AG04449 (cell line): Measurements from ENCODE around the gene ZRANB1.

Experiments used
- CTCF ChIA-PET: fragments of 350-600 bp; formaldehyde crosslinking; extraction: SDS; loops from one replicate; lab custom pipeline; 2021; ENCODE audit warnings: antibody characterized with exemption; lab: Yijun Ruan, JAX
- POLR2A ChIA-PET: fragments of 400-600, 350-600 bp; formaldehyde crosslinking; extraction: SDS; loops from one replicate; lab custom pipeline; 2020; ENCODE audit warnings: antibody characterized with exemption, inconsistent platforms; lab: Yijun Ruan, JAX
- DNase-seq: peaks from one replicate; pipeline ENCODE4 v3.0.0-alpha.2; 2010; ENCODE audit warnings: low read depth, low spot score
- H3K4me3 ChIP-seq: 2 replicates; pipeline ENCODE4 v1.5.1; 2011; ENCODE audit warnings: low read depth, mild to moderate bottlenecking, control low read depth, low read length
- TF ChIP-seq, protein P1 (sequence below): IDR thresholded peaks from one replicate; pipeline ENCODE4 v1.5.1; 2011; ENCODE audit warnings: mild to moderate bottlenecking, moderate library complexity, low read length, control low read depth, inconsistent platforms; ENCODE audit not compliant: insufficient read depth; ENCODE audit errors: missing control alignments

Gene ZRANB1

DNA sequence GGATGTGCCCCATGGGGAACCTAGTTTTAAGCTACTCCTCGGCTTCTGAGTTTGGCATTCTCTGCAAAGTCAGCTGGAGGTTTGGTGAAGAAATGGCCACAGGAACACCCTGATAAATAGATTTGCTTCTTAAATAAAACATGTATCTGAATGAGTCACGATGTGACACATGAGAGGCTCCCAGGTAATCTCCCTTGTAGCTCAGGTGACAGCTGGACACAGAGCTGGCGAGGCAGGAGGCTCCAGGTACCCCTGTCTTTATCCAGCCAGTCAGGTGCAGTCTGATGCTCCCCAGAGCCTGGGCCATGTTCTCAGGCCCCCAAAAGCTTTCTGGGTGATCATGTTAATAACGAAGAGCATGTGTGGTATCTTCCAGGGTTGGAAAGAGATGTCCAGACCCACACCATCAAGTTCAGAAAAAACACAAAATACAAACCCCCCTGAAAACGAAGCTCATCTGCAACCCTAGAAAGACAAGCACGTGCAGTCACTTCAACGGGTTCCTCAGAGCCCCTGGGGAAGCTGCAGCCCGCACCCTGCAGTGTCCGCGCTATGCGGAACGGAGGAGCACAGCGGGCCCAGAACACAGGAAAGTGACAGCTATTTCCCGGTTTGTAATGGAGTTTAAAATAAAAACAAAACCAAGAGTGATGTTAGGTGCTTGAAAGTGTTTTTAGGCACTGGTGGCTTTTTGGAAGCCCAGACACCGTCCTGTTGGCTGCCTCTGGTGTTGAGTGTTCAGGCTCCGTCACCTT, 69.4 kb downstream of the ZRANB1 start:
- ChIA-PET POLR2A (interaction anchor here (0.9 kb wide), 1 partner anchor 11 kb away, joined by 3 read pairs; no protein-coding TSS in a partner anchor), CTCF (interaction anchor here (0.6 to 2.3 kb wide), 6 partner anchors 36 to 689 kb away, joined by 3 to 9 read pairs (median 4); no protein-coding TSS in a partner anchor)
- no peak overlapping the region for H3K4me3 ChIP-seq
- no peak for DNase-seq
- TF ChIP-seq, protein P1, sequence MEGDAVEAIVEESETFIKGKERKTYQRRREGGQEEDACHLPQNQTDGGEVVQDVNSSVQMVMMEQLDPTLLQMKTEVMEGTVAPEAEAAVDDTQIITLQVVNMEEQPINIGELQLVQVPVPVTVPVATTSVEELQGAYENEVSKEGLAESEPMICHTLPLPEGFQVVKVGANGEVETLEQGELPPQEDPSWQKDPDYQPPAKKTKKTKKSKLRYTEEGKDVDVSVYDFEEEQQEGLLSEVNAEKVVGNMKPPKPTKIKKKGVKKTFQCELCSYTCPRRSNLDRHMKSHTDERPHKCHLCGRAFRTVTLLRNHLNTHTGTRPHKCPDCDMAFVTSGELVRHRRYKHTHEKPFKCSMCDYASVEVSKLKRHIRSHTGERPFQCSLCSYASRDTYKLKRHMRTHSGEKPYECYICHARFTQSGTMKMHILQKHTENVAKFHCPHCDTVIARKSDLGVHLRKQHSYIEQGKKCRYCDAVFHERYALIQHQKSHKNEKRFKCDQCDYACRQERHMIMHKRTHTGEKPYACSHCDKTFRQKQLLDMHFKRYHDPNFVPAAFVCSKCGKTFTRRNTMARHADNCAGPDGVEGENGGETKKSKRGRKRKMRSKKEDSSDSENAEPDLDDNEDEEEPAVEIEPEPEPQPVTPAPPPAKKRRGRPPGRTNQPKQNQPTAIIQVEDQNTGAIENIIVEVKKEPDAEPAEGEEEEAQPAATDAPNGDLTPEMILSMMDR: no peak

DNA sequence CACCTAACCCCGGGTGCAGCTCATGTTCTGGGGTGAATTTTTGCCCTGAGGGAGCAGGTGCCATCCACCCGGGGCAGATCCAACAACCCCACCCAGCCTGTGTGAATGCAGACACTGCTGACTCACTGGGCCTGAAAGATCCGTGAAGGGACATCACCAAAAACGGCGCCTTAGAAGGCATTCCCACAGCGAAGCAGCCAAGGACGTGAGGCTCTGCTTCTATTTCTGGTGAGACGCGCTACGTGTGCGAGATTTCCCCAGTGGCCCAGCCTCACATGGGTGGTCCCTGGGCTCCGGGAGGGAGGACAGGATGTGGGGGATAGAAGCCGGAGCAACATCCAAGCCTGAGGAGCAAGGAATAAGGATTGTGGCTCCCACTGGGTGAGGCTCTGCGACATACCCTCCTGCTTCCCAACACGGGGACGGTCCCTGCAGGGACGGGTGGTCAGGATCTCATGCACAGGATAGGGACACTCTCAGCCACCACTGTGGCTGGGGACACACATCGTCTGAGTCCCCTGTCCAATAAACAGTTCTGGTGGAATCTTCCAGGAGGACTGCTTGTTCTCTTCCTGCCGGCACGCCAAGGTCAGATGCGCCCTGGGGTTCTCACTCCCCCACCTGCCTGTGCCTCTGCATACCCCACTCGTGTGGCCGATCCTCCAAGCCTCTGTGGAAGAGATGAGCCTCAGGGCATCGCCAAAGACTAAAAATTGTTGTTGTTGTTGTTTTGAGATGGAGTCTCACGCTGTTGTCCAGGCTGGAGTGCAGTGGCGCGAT, 70.2 kb downstream of the ZRANB1 start:
- CTCF ChIA-PET: interaction anchor here (0.8 to 2.1 kb wide), 4 partner anchors 23 to 50 kb away, joined by 3 to 9 read pairs (median 5); no protein-coding TSS in a partner anchor
- H3K4me3 ChIP-seq: no peak overlapping the region
- DNase-seq: no peak
- TF ChIP-seq, protein P1: no peak
- POLR2A ChIA-PET: interaction anchor here (0.9 kb wide), 1 partner anchor 10 kb away, joined by 3 read pairs; no protein-coding TSS in a partner anchor

DNA sequence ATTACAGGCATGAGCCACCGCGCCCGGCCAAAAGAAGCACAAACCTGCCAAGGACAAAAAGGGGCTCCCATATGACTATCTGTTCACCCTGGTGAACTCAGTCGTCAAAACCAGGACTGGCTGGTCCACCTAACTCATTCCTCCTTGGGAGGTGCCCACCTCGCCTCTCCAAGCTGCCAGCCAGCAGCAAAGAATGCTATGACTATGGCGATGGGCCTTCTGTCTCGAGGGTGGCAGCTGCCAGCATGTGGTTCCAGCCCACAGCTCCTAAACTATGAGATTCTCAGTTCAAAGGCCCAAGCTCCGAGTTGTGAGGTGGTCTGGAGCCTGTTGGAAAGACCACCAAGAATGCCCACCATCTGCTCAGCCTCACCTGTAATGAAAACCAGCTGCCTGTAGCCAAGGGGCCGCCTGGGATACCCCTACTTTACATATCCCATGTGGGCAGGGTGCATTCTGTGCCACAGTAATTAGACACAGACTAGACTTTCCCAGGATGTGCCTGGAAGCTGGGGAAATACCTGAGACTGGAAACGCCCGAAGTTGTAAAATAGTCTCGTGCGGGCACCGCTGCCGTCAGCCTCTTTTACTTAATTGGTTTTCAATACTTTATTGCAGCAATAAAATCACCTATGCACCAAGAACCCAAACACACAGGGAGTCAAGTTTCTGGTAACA, 71.1 kb downstream of the ZRANB1 start:
- no peak overlapping the region for H3K4me3 ChIP-seq
- no peak for DNase-seq
- ChIA-PET CTCF (interaction anchor here (1.1 to 1.7 kb wide), 2 partner anchors 22 to 35 kb away, joined by 4 to 6 read pairs; no protein-coding TSS in a partner anchor), POLR2A (interaction anchor here (0.6 kb wide), 1 partner anchor 108 kb away, joined by 3 read pairs; no protein-coding TSS in a partner anchor)
- TF ChIP-seq, protein P1: no peak

DNA sequence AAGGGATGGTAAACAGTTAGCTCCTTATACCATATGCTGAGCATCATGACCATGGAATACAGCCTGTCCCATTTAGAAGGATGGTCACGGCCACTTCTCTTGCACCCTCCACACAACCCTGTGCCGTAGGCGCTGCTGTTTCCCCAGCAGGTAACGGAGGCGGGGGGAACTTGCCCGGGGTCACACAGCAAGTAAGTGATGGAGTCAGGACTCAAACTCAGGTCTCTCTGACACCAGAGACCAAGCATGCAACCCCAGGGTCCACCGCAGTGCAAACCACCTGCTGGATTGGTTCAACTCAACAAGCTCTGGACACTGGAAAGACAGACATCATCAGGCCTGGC, 71.6 kb downstream of the ZRANB1 start:
- DNase-seq: no peak
- ChIA-PET POLR2A (interaction anchor here (0.6 kb wide), 1 partner anchor 108 kb away, joined by 3 read pairs; no protein-coding TSS in a partner anchor), CTCF (interaction anchor here (0.9 to 1.7 kb wide), 3 partner anchors 21 to 34 kb away, joined by 3 to 6 read pairs (median 4); no protein-coding TSS in a partner anchor)
- TF ChIP-seq, protein P1: no peak
- no peak overlapping the region for H3K4me3 ChIP-seq

DNA sequence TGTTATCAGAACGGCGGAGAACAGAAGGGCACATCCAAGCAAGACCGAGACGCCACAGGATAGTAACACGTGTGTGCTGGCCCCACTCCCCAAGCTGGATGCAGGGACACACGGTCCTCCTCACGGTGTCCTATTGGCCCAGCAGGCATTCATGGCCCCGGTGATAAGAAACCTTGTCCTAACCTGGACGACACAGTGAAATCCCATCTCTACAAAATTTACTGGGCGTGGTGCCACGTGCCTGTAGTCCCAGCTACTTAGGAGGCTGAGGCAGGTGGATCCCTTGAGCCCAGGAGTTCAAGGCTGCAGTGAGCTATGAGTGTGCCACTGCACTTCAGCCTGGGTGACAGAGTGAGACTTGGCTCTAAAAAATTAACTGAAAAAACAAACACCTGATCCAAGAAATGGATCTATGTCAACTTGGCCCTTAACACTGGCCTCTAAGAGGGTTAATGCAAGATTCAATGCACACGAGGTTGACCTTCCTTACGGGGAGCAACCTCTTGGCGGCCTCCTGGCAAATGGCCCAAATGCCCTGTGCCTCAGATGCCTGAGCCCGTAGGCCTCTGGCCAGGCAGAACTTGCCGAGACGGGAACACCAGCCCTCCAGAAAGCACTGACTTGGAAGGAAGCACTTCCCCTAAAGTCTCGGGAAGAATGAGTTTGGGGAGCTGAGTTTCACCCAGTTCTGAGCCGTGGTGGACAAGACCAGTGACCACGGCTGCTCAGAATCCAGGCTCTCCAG, 72.3 kb downstream of the ZRANB1 start:
- DNase-seq: no peak
- CTCF ChIA-PET: interaction anchor here (0.9 to 1.7 kb wide), 3 partner anchors 20 to 36 kb away, joined by 3 to 6 read pairs (median 3); no protein-coding TSS in a partner anchor
- no peak overlapping the region for H3K4me3 ChIP-seq
- TF ChIP-seq, protein P1: no peak
- POLR2A ChIA-PET: no interaction called here
